CD14-positive monocyte (primary cell): ENCODE data around the gene ATP8B3. TPM values are rescaled to one million over a fixed set of nuclear protein-coding genes. Genes with fewer than 3 reads are reported as not detected.
A peak's percentile ranks its signal among the peaks of the same experiment; 100 is the strongest.

ENCODE experiments used
- DNase-seq, 3 donors: peaks; one replicate each; pipeline ENCODE4 v3.0.0-alpha.2; 2011 to 2022
- H2AFZ ChIP-seq: 2 replicates; pipeline ENCODE4 v1.6.0; 2012; ENCODE audit warnings: mild to moderate bottlenecking, low read depth, low read length, inconsistent platforms; ENCODE audit not compliant: insufficient read depth, poor library complexity, severe bottlenecking
- H3K27ac ChIP-seq, 2 donors: 1 replicate in 1 of 2; 2 replicates in 1 of 2; pipeline ENCODE4 v1.5.1; 2012 to 2013; ENCODE audit warnings: low read length in 2 of 2, control low read depth in 1 of 2, inconsistent platforms in 1 of 2, low read depth in 1 of 2, mild to moderate bottlenecking in 1 of 2
- H3K27me3 ChIP-seq, 2 donors: one replicate each; pipeline versions ENCODE4 v1.6.0 to v1.6.1; 2011 to 2013; ENCODE audit warnings: low read length in 2 of 2; ENCODE audit not compliant: control insufficient read depth in 2 of 2, insufficient read depth in 2 of 2
- H3K36me3 ChIP-seq, 2 donors: replicated peaks in 1 of 2; 1 replicate in 1 of 2; 2 replicates in 1 of 2; pipeline versions ENCODE4 v1.5.1 to v1.6.1; 2012 to 2013; ENCODE audit warnings: low read length in 2 of 2, control low read depth in 1 of 2, inconsistent platforms in 1 of 2, mild to moderate bottlenecking in 1 of 2; ENCODE audit not compliant: insufficient read depth in 2 of 2, control insufficient read depth in 1 of 2
- H3K4me1 ChIP-seq, 2 donors: 1 replicate in 1 of 2; 2 replicates in 1 of 2; pipeline versions ENCODE4 v1.5.1 to v1.6.1; 2012 to 2013; ENCODE audit warnings: low read length in 2 of 2, control low read depth in 1 of 2, inconsistent platforms in 1 of 2, mild to moderate bottlenecking in 1 of 2, moderate library complexity in 1 of 2; ENCODE audit not compliant: insufficient read depth in 2 of 2, control insufficient read depth in 1 of 2
- H3K4me2 ChIP-seq: replicated peaks from 2 replicates; pipeline ENCODE3; 2012; ENCODE audit warnings: low read length, moderate library complexity, mild to moderate bottlenecking; ENCODE audit not compliant: poor library complexity, severe bottlenecking; ENCODE audit errors: extremely low read depth
- H3K4me3 ChIP-seq, 3 experiments: fragments of 200-600 bp in 1 of 3; sonication (generic) in 1 of 3; replicated peaks in 1 of 3; 1 replicate in 2 of 3; 2 replicates in 1 of 3; pipeline ENCODE4 v1.5.1; 2011 to 2013; ENCODE audit warnings: low read length in 3 of 3, mild to moderate bottlenecking in 3 of 3, control low read depth in 2 of 3, low read depth in 2 of 3, inconsistent platforms in 1 of 3, moderate library complexity in 1 of 3
- H3K79me2 ChIP-seq: 2 replicates; pipeline ENCODE4 v1.6.0; 2012; ENCODE audit warnings: mild to moderate bottlenecking, control low read depth, inconsistent platforms, low read length, moderate library complexity; ENCODE audit not compliant: insufficient read depth
- H3K9ac ChIP-seq: 2 replicates; pipeline ENCODE4 v1.6.0; 2017; ENCODE audit warnings: low read length, mild to moderate bottlenecking; ENCODE audit not compliant: insufficient read depth, poor library complexity, severe bottlenecking
- H3K9me3 ChIP-seq, 2 donors: replicated peaks in 1 of 2; 1 replicate in 1 of 2; 2 replicates in 1 of 2; pipeline versions ENCODE4 v1.5.1 to v1.6.1; 2012 to 2013; ENCODE audit warnings: low read length in 2 of 2, control low read depth in 1 of 2; ENCODE audit not compliant: control insufficient read depth in 1 of 2, insufficient read depth in 1 of 2
- H4K20me1 ChIP-seq: 2 replicates; pipeline ENCODE4 v1.6.0; 2012; ENCODE audit warnings: mild to moderate bottlenecking, low read length, control low read depth, moderate library complexity; ENCODE audit not compliant: insufficient read depth
- H3K27ac Mint-ChIP-seq, 7 donors: one replicate each; pipeline ENCODE4 v1.8.0; 2020; ENCODE audit warnings: mild to moderate bottlenecking in 7 of 7, mixed read lengths in 7 of 7, moderate library complexity in 6 of 7, inconsistent platforms in 2 of 7
- H3K27me3 Mint-ChIP-seq, 3 donors: one replicate each; pipeline ENCODE4 v1.8.0; 2021 to 2022; ENCODE audit warnings: low read depth in 3 of 3, mild to moderate bottlenecking in 3 of 3, mixed read lengths in 3 of 3, moderate library complexity in 3 of 3, inconsistent platforms in 1 of 3
- H3K36me3 Mint-ChIP-seq, 2 donors: one replicate each; pipeline ENCODE4 v1.8.0; 2020; ENCODE audit warnings: mixed read lengths in 2 of 2, inconsistent platforms in 1 of 2, mild to moderate bottlenecking in 1 of 2
- H3K4me1 Mint-ChIP-seq: one replicate; pipeline ENCODE4 v1.8.0; 2020; ENCODE audit warnings: mild to moderate bottlenecking, mixed read lengths
- H3K4me3 Mint-ChIP-seq, 2 donors: one replicate each; pipeline ENCODE4 v1.8.0; 2020; ENCODE audit warnings: mild to moderate bottlenecking in 2 of 2, mixed read lengths in 2 of 2, moderate library complexity in 1 of 2
- H3K9me3 Mint-ChIP-seq, 7 donors: one replicate each; pipeline ENCODE4 v1.8.0; 2020 to 2022; ENCODE audit warnings: mixed read lengths in 7 of 7, mild to moderate bottlenecking in 6 of 7, moderate library complexity in 6 of 7, inconsistent platforms in 2 of 7
- WGBS: methylation state at CpG from one replicate; pipeline ENCODE4 v1.1.5; 2013; ENCODE audit warnings: missing lambda C conversion rate; ENCODE audit not compliant: insufficient coverage; 5-methylcytosine and 5-hydroxymethylcytosine counted together
- intact Hi-C, 2 donors: fragments of 100-400 bp; cut with micrococcal nuclease; formaldehyde crosslinking; loops; one replicate each; pipeline versions ENCODE4 v1.15.0 to v1.15.1; 2023
- polyA plus RNA-seq, 3 donors: library from polyadenylated mRNA; depleted of rRNA in 1 of 3; unstranded in 2 of 3; stranded (reverse) in 1 of 3; fragments of 300-500 nt in 2 of 3; fragments of >200 nt in 1 of 3; fragmentation: Illumina TruSeq in 2 of 3; gene quantifications; 1 replicate in 2 of 3; 2 replicates in 1 of 3; pipeline ENCODE4 v1.2.3, GENCODE V29; 2012 to 2021
- TF ChIP-seq, protein P1 (sequence below): fragments of 200-600 bp; IDR thresholded peaks from one replicate; pipeline ENCODE4 v1.8.0; 2022; ENCODE audit warnings: antibody characterized with exemption, mild to moderate bottlenecking

The ATP8B3 gene
- polyA plus RNA-seq, 3 donors = 1.6 to 8.2 (median 1.8) TPM

- TF ChIP-seq, protein P1, sequence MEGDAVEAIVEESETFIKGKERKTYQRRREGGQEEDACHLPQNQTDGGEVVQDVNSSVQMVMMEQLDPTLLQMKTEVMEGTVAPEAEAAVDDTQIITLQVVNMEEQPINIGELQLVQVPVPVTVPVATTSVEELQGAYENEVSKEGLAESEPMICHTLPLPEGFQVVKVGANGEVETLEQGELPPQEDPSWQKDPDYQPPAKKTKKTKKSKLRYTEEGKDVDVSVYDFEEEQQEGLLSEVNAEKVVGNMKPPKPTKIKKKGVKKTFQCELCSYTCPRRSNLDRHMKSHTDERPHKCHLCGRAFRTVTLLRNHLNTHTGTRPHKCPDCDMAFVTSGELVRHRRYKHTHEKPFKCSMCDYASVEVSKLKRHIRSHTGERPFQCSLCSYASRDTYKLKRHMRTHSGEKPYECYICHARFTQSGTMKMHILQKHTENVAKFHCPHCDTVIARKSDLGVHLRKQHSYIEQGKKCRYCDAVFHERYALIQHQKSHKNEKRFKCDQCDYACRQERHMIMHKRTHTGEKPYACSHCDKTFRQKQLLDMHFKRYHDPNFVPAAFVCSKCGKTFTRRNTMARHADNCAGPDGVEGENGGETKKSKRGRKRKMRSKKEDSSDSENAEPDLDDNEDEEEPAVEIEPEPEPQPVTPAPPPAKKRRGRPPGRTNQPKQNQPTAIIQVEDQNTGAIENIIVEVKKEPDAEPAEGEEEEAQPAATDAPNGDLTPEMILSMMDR = no peak
- Mint-ChIP-seq H3K36me3 (no peaks in the 10 kb centered on the region), H3K4me3 (peak overlapping the region in 1 of 2 donors; percentile 7), H3K27ac (no peak overlapping the region), H3K27me3 (peaks cover 0 to 4% (median 2%) of the 10 kb centered on the region in 3 donors), H3K4me1 (peaks cover 50% of the 10 kb centered on the region), H3K9me3 (no peaks in the 10 kb centered on the region)
- H4K20me1 ChIP-seq = peaks cover 60% of the 10 kb centered on the region
- H3K79me2 ChIP-seq = peaks cover 80% of the 10 kb centered on the region
- H3K4me3 ChIP-seq = peak overlapping the region in 1 of 3 experiments; percentile 96
- peak overlapping the region; percentile 92 for H3K4me2 ChIP-seq
- WGBS = 15% methylated on average over 13 of the region's 32 CpGs
- no peaks in the 10 kb centered on the region for H3K27me3 ChIP-seq
- peak in 2 of 3 donors; percentile 21 to 52 for DNase-seq
- H2AFZ ChIP-seq = no peak overlapping the region
- intact Hi-C loops = loop anchor here in 1 of 2 donors (5.0 kb wide), 1 partner anchor 37 kb away; no protein-coding TSS in a partner anchor
- H3K36me3 ChIP-seq = no peaks in the 10 kb centered on the region
- H3K9me3 ChIP-seq = no peaks in the 10 kb centered on the region
- H3K4me1 ChIP-seq = peaks cover 67 to 77% of the 10 kb centered on the region in 2 donors
- H3K27ac ChIP-seq = no peak overlapping the region
- H3K9ac ChIP-seq = no peak overlapping the region
Measured at GRCh38 chr19:1860042-1860775, 48.1 kb upstream of the ATP8B3 start.

DNA sequence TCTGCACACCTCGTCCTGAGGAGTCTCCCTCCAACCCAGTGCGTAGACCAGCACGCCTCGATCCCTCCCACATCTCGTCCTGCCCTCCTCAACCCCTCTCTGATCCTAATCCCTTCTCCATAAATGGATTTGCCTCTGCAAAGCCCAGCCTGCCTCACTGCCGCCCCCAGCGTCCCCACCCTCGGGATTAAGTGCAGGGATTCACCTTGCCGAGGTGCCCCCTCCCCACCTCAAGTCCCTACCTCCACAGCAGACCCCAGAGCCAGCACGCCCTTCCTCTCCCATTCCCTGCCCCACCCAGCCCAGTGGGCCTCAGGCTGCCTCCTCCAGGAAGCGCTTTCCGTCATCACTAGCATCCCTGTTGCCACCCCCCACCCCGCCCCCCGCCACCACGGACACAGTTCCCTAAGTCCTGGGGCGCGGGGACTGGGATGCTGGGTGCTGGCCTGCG, 47.3 kb upstream of the ATP8B3 start:
- Histone ChIP-seq H2AFZ (no peak overlapping the region), H3K9ac (no peak overlapping the region), H3K27me3 (no peaks in the 10 kb centered on the region), H3K4me1 (peaks cover 71 to 80% of the 10 kb centered on the region in 2 donors), H3K27ac (no peak overlapping the region), H4K20me1 (peaks cover 68% of the 10 kb centered on the region), H3K4me2 (peak overlapping the region; percentile 92), H3K79me2 (peaks cover 82% of the 10 kb centered on the region), H3K4me3 (peak overlapping the region in 1 of 3 experiments; percentile 17), H3K9me3 (no peaks in the 10 kb centered on the region), H3K36me3 (no peaks in the 10 kb centered on the region)
- peak in 1 of 3 donors; percentile 9 for DNase-seq
- intact Hi-C loops = no loop called here
- no peaks in the 10 kb centered on the region for H3K36me3 Mint-ChIP-seq
- WGBS = 64% methylated on average over 18 of the region's 18 CpGs
- H3K4me1 Mint-ChIP-seq = peaks cover 56% of the 10 kb centered on the region
- peaks cover 0 to 4% (median 2%) of the 10 kb centered on the region in 3 donors for H3K27me3 Mint-ChIP-seq
- H3K27ac Mint-ChIP-seq = peak overlapping the region in 6 of 7 donors; percentile 27 to 82 (median 66)
- H3K4me3 Mint-ChIP-seq = peak overlapping the region in 1 of 2 donors; percentile 12
- TF ChIP-seq, protein P1 = no peak
- no peaks in the 10 kb centered on the region for H3K9me3 Mint-ChIP-seq
